GM21447 (cell line): ENCODE results near the gene OR4Q2.
"Not testable (repeated sequence)": the region's sequence is repeated elsewhere in the genome, so short reads cannot be mapped to it uniquely, and the experiment has no call there.

ENCODE experiments used
- ATAC-seq: cut with Tn5 transposase; IDR thresholded peaks from one replicate; pipeline ENCODE4 v1.9.1; 2021; ENCODE audit not compliant: unreplicated experiment

The OR4Q2 gene

GRCh38 chr14:20001863-20002262 is at the start of gene OR4Q2:
Gene OR4Q2, plus strand, starts transcription at chr14:20002163.
- ATAC-seq, result no peak

GRCh38 chr14:19969735-19970134 is 32.2 kb upstream of the OR4Q2 start:
- not testable (repeated sequence) for ATAC-seq

GRCh38 chr14:19974844-19975243 is 27.1 kb upstream of the OR4Q2 start:
- ATAC-seq, result no peak

- ATAC-seq, result no peak
These were observed 26.7 kb upstream of the OR4Q2 start, which contains the start of gene OR4K15 for GRCh38 chr14:19975291-19975690. Gene OR4K15, plus strand, starts transcription at chr14:19975591. Its CDS starts 0 bp downstream, at chr14:19975591.

GRCh38 chr14:19993438-19993837 is 8.5 kb upstream of the OR4Q2 start:
- no peak for ATAC-seq

- no peak for ATAC-seq
These were observed 356 bp downstream of the OR4Q2 start for GRCh38 chr14:20002319-20002718.

- ATAC-seq, result no peak
These were observed 6.2 kb downstream of the OR4Q2 start for GRCh38 chr14:20008156-20008555.

- ATAC-seq, result no peak
These were observed 17.4 kb downstream of the OR4Q2 start, which contains the start of gene OR4K14 for GRCh38 chr14:20019257-20019865. Gene OR4K14, minus strand, starts transcription at chr14:20019307. Its CDS starts 4,114 bp downstream, at chr14:20015193.

- ATAC-seq, result no peak
These were observed 29.1 kb downstream of the OR4Q2 start for GRCh38 chr14:20031058-20031457.

GRCh38 chr14:20035449-20035848 is 33.5 kb downstream of the OR4Q2 start:
- no peak for ATAC-seq

GRCh38 chr14:20035938-20036337 is 34.0 kb downstream of the OR4Q2 start, which contains the start of gene OR4K13:
Gene OR4K13, minus strand, starts transcription at chr14:20036038. Its CDS starts 1,280 bp downstream, at chr14:20034758.
- ATAC-seq, result no peak

- ATAC-seq, result no peak
These were observed 42.3 kb downstream of the OR4Q2 start for GRCh38 chr14:20044243-20044642.

GRCh38 chr14:20048202-20048601 is 46.2 kb downstream of the OR4Q2 start:
- no peak for ATAC-seq
